Common myeloid progenitor, CD34-positive (primary cell): ENCODE data around the gene EPHA3.

Experiments used
- CTCF ChIA-PET: fragments of 350-600 bp; sonication (Branson Sonifier 250); formaldehyde crosslinking; loops from one replicate; lab custom pipeline; 2021; ENCODE audit warnings: antibody characterized with exemption; lab: Charles Lee
- POLR2A ChIA-PET: fragments of 350-600 bp; sonication (Branson Sonifier 250); formaldehyde crosslinking; loops from one replicate; lab custom pipeline; 2021; ENCODE audit warnings: antibody characterized with exemption; lab: Charles Lee
- DNase-seq, 3 donors: peaks; one replicate each; pipeline versions ENCODE4 v3.0.0 to v3.0.0-alpha.2; 2013
- H3K27ac ChIP-seq, 2 experiments: 1 replicate in 1 of 2; 2 replicates in 1 of 2; pipeline ENCODE4 v1.7.0; 2013; ENCODE audit warnings: inconsistent platforms in 2 of 2, low read length in 2 of 2, mild to moderate bottlenecking in 2 of 2, low read depth in 1 of 2, moderate library complexity in 1 of 2; ENCODE audit not compliant: severe bottlenecking in 2 of 2, insufficient read depth in 1 of 2, poor library complexity in 1 of 2
- H3K27me3 ChIP-seq, 5 experiments: replicated peaks in 2 of 5; 1 replicate in 3 of 5; 2 replicates in 2 of 5; pipeline versions ENCODE4 v1.6.1 to v1.7.0; 2013; ENCODE audit warnings: low read length in 4 of 5, mild to moderate bottlenecking in 2 of 5, moderate library complexity in 2 of 5, inconsistent platforms in 1 of 5; ENCODE audit not compliant: insufficient read depth in 5 of 5, control insufficient read depth in 4 of 5
- H3K36me3 ChIP-seq, 4 experiments: 1 replicate in 2 of 4; 2 replicates in 2 of 4; pipeline versions ENCODE4 v1.6.1 to v1.7.0; 2013; ENCODE audit warnings: low read length in 3 of 4, control low read depth in 1 of 4, mild to moderate bottlenecking in 1 of 4; ENCODE audit not compliant: control insufficient read depth in 4 of 4, insufficient read depth in 4 of 4
- H3K4me1 ChIP-seq, 4 experiments: 1 replicate in 3 of 4; 2 replicates in 1 of 4; pipeline versions ENCODE4 v1.6.1 to v1.7.1; 2013; ENCODE audit warnings: low read length in 3 of 4, mild to moderate bottlenecking in 3 of 4, control low read depth in 1 of 4, inconsistent platforms in 1 of 4, moderate library complexity in 1 of 4; ENCODE audit not compliant: control insufficient read depth in 4 of 4, insufficient read depth in 4 of 4; ENCODE audit errors: control extremely low read depth in 1 of 4
- H3K4me3 ChIP-seq, 7 experiments: 1 replicate in 4 of 7; 2 replicates in 3 of 7; pipeline versions ENCODE4 v1.5.1 to v1.7.0; 2013; ENCODE audit warnings: mild to moderate bottlenecking in 7 of 7, low read length in 6 of 7, moderate library complexity in 6 of 7, inconsistent platforms in 2 of 7, low read depth in 2 of 7, control low read depth in 1 of 7; ENCODE audit not compliant: insufficient read depth in 4 of 7, control insufficient read depth in 1 of 7; ENCODE audit errors: extremely low read depth in 1 of 7
- H3K9me3 ChIP-seq, 5 experiments: 1 replicate in 4 of 5; 2 replicates in 1 of 5; pipeline versions ENCODE4 v1.6.1 to v1.7.1; 2013; ENCODE audit warnings: low read length in 4 of 5, mild to moderate bottlenecking in 2 of 5, inconsistent platforms in 1 of 5, low read depth in 1 of 5, moderate library complexity in 1 of 5; ENCODE audit not compliant: control insufficient read depth in 4 of 5, insufficient read depth in 2 of 5; ENCODE audit errors: control extremely low read depth in 1 of 5
- WGBS: methylation state at CpG from one replicate; pipeline ENCODE4 v1.1.5; 2013; ENCODE audit not compliant: insufficient coverage; 5-methylcytosine and 5-hydroxymethylcytosine counted together

The EPHA3 gene

DNA sequence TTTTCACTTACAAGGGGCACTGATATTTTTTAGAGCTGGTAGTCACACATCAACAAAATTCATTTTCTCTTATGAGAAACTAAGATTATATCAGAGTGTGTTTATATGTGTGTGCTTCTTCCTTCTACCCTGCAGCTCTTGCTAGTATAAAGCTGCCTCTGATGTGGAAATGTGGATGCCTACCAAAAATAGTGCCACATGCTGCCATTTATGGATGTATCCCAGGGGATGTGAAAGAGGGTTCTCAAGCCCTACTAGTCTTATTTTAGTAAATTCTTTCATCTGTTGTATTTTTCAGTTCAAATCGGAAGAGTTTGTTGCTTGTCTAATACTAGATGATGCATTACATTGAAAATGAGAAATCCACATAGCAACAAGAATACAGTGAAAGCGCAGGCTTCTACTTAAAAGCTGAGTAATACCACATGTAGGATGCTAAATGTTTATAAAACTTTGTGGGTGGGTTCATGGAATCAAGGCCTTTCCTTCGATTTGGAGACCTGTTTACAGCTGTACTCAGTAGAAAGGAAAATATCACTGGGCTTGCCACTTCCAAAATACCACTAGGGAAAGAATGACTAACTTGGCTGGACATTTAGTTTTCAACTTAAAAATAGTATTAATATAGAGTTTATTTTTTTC is 399.2 kb downstream of the EPHA3 start:
- CTCF ChIA-PET: no interaction called here
- H3K27me3 ChIP-seq: no peaks in the 10 kb centered on the region
- no peaks in the 10 kb centered on the region for H3K36me3 ChIP-seq
- no peak overlapping the region for H3K27ac ChIP-seq
- POLR2A ChIA-PET: no interaction called here
- H3K9me3 ChIP-seq: no peaks in the 10 kb centered on the region
- H3K4me3 ChIP-seq: no peak overlapping the region
- no peaks in the 10 kb centered on the region for H3K4me1 ChIP-seq
- DNase-seq: no peak
- 50% methylated on average over 1 of the region's 3 CpGs for WGBS

- no peak overlapping the region for H3K27ac ChIP-seq
- H3K4me1 ChIP-seq: no peaks in the 10 kb centered on the region
- POLR2A ChIA-PET: no interaction called here
- no peak for DNase-seq
- no peaks in the 10 kb centered on the region for H3K27me3 ChIP-seq
- no peak overlapping the region for H3K4me3 ChIP-seq
- WGBS: no CpG with 5 or more reads among the region's 1 CpG
- H3K9me3 ChIP-seq: no peaks in the 10 kb centered on the region
- CTCF ChIA-PET: no interaction called here
- H3K36me3 ChIP-seq: no peaks in the 10 kb centered on the region
Observed at GRCh38 chr3:89521328-89521727, 413.9 kb downstream of the EPHA3 start.

DNA sequence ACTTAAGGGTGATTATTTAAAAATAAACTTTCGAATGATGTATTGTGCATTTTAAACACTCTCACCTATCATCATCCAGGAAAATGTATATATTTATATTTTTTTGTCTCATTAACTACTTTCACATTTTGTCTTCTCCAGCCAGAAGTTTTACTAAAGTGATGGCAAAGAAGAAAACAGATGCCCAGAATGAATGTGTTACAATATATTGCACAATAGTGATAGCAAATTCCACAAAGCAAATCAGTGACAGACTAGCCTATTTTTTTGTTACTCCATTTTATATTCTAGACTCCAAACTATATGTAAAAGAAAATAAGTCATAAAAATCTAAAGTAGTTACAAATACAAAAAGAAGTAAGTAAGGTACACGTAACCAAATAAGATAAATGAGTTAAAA is 414.7 kb downstream of the EPHA3 start:
- Histone ChIP-seq H3K4me1 (no peaks in the 10 kb centered on the region), H3K36me3 (no peaks in the 10 kb centered on the region), H3K9me3 (no peaks in the 10 kb centered on the region), H3K4me3 (no peak overlapping the region), H3K27me3 (no peaks in the 10 kb centered on the region), H3K27ac (no peak overlapping the region)
- ChIA-PET CTCF (no interaction called here), POLR2A (no interaction called here)
- no peak for DNase-seq
- no CpG with 5 or more reads among the region's 2 CpGs for WGBS

DNA sequence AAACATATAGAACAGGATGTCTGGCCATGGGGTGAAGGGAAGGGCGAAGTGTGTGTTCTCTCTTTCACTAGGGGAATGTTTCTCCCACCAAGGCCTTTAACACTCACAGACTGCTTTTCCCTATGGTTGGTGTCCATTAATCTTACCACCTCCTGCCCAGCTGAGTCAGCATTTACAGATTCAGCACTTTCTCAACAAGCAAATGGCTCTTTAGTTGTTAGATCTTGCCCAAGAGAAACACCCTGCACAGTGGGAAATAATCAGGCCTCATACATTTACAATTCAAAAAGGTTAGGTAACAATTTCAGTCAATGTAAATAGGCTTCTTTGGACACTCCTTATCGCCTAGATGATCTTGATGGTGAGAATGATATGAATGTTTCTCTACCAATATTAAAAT is 418.2 kb downstream of the EPHA3 start:
- 100% methylated on average over 1 of the region's 2 CpGs for WGBS
- CTCF ChIA-PET: no interaction called here

DNA sequence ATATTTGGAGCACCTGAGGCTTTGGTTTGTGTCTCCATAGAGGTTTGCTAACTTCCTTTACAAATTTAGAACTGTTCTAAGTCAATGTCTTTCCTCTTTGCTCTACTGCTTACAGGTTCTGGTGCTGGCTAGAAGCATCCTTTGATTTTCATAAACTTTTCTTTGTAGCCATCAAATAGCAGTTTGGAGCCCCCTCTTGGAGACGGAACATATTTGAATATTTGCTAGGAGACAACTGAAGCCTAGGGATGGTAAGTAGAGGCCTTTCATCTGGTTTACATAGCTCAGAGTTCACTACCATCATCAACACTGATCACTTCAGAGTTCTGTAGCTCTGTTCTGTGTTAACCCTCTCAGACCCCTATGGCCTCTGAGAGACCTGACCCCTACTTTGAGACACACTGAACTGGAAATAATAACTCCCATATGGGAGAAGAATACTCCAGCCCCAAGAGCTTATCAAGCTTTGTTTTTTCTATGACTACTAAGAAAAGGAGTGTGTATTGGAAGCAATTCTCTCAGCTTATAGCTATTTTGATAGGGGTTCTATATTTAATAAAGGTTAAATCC is 420.4 kb downstream of the EPHA3 start:
- no peaks in the 10 kb centered on the region for H3K27me3 ChIP-seq

More for the DNA sequence above, 418.2 kb downstream of the EPHA3 start:
- DNase-seq: no peak
- Histone ChIP-seq H3K27ac (no peak overlapping the region), H3K27me3 (no peaks in the 10 kb centered on the region), H3K4me1 (no peaks in the 10 kb centered on the region), H3K4me3 (no peak overlapping the region), H3K9me3 (no peaks in the 10 kb centered on the region), H3K36me3 (no peaks in the 10 kb centered on the region)
- POLR2A ChIA-PET: no interaction called here

More for the DNA sequence above, 420.4 kb downstream of the EPHA3 start:
- Histone ChIP-seq H3K9me3 (no peaks in the 10 kb centered on the region), H3K4me1 (no peaks in the 10 kb centered on the region), H3K27ac (no peak overlapping the region), H3K4me3 (no peak overlapping the region), H3K36me3 (no peaks in the 10 kb centered on the region)
- 80% methylated on average over 1 of the region's 1 CpG for WGBS
- POLR2A ChIA-PET: no interaction called here
- CTCF ChIA-PET: no interaction called here
- DNase-seq: no peak
